Limb (tissue), 2 donors: ENCODE data around the gene GRK5.
"Not testable (repeated sequence)": the region's sequence is repeated elsewhere in the genome, so short reads cannot be mapped to it uniquely, and the experiment has no call there.

Source experiments
- DNase-seq, 2 donors: peaks; one replicate each; pipeline ENCODE4 v3.0.0-alpha.2; 2016; ENCODE audit errors: extremely low spot score in 2 of 2

Gene GRK5

GRCh38 chr10:119221666-119222065 lies 14.3 kb downstream of the GRK5 start:
- no peak for DNase-seq

GRCh38 chr10:119222537-119222936 lies 15.2 kb downstream of the GRK5 start:
- DNase-seq = peak in 1 of 2 donors; percentile 47

- DNase-seq = no peak
These were observed 15.6 kb downstream of the GRK5 start for GRCh38 chr10:119222966-119223386.

GRCh38 chr10:119225083-119225658 lies 17.8 kb downstream of the GRK5 start:
- no peak for DNase-seq

- no peak for DNase-seq
These were observed 20.5 kb downstream of the GRK5 start for GRCh38 chr10:119227825-119228224.

GRCh38 chr10:119231654-119232053 lies 24.3 kb downstream of the GRK5 start:
- no peak for DNase-seq

- DNase-seq = not testable (repeated sequence)
These were observed 25.1 kb downstream of the GRK5 start for GRCh38 chr10:119232439-119232838.

- DNase-seq = no peak
These were observed 25.9 kb downstream of the GRK5 start for GRCh38 chr10:119233123-119233820.

GRCh38 chr10:119233821-119234220 lies 26.4 kb downstream of the GRK5 start:
- DNase-seq = no peak

- DNase-seq = no peak
These were observed 28.0 kb downstream of the GRK5 start for GRCh38 chr10:119235356-119235755.

GRCh38 chr10:119237722-119238436 lies 30.5 kb downstream of the GRK5 start:
- DNase-seq = no peak

- no peak for DNase-seq
These were observed 31.2 kb downstream of the GRK5 start for GRCh38 chr10:119238577-119238976.

- not testable (repeated sequence) for DNase-seq
These were observed 31.6 kb downstream of the GRK5 start for GRCh38 chr10:119239015-119239414.

GRCh38 chr10:119239630-119240029 lies 32.3 kb downstream of the GRK5 start:
- not testable (repeated sequence) for DNase-seq

- DNase-seq = no peak
These were observed 33.7 kb downstream of the GRK5 start for GRCh38 chr10:119241066-119241465.

- DNase-seq = no peak
These were observed 34.8 kb downstream of the GRK5 start for GRCh38 chr10:119242186-119242585.

GRCh38 chr10:119243488-119243887 lies 36.1 kb downstream of the GRK5 start:
- DNase-seq = no peak

GRCh38 chr10:119243967-119244366 lies 36.6 kb downstream of the GRK5 start:
- no peak for DNase-seq

- no peak for DNase-seq
These were observed 37.9 kb downstream of the GRK5 start for GRCh38 chr10:119245272-119245671.

GRCh38 chr10:119246862-119247549 lies 39.6 kb downstream of the GRK5 start:
- DNase-seq = no peak

GRCh38 chr10:119247550-119247894 lies 40.2 kb downstream of the GRK5 start:
- DNase-seq = no peak

GRCh38 chr10:119248184-119248583 lies 40.8 kb downstream of the GRK5 start:
- DNase-seq = no peak
